GM12878 (cell line): Measurements from ENCODE around the gene CAMK1. TPM values are rescaled to one million over a fixed set of nuclear protein-coding genes. Genes with fewer than 3 reads are reported as not detected.

ENCODE experiments used
- ATAC-seq: fragments of 200-7000 bp; cut with Tn5 transposase; 3 replicates; pipeline ENCODE4 v1.9.1; 2020; ENCODE audit warnings: mild to moderate bottlenecking, moderate library complexity
- BruUV-seq: library from RNA; stranded (reverse); fragments of 400-500 nt; replicated peaks from 2 replicates; lab custom pipeline; 2021; lab: Mats Ljungman, UMichigan
- CTCF ChIA-PET: fragments of 300-600 bp; sonication (Branson Sonifier 250); formaldehyde crosslinking; extraction: SDS; loops from one replicate; lab custom pipeline; 2021; ENCODE audit warnings: inconsistent platforms; lab: Yijun Ruan, JAX
- POLR2A ChIA-PET: fragments of 350-600 bp; formaldehyde crosslinking; extraction: SDS; loops from one replicate; lab custom pipeline; 2021; ENCODE audit warnings: inconsistent platforms; lab: Charles Lee
- RAD21 ChIA-PET: fragments of 300-600 bp; sonication (Branson Sonifier 250); formaldehyde crosslinking; loops from one replicate; lab custom pipeline; 2023; ENCODE audit warnings: antibody characterized with exemption; ENCODE audit not compliant: unreplicated experiment; lab: Charles Lee
- SMC1A ChIA-PET: fragments of 300-600 bp; sonication (Branson Sonifier 250); formaldehyde crosslinking; loops from one replicate; lab custom pipeline; 2023; ENCODE audit not compliant: unreplicated experiment, uncharacterized antibody; lab: Charles Lee
- DNase-seq: peaks from one replicate; pipeline ENCODE4 v3.0.0-alpha.2; 2011; ENCODE audit warnings: low read depth, low spot score
- FAIRE-seq: peaks from 3 replicates; lab custom pipeline; 2011; peaks lifted over from hg19 to GRCh38; lab: Jason Lieb, UNC
- H2AFZ ChIP-seq: 2 replicates; pipeline ENCODE4 v1.6.0; 2011; ENCODE audit warnings: low read depth, low read length, control low read depth; ENCODE audit not compliant: control insufficient read depth
- H3K27ac ChIP-seq: 2 replicates; pipeline ENCODE4 v1.5.1; 2011; ENCODE audit warnings: control low read depth; ENCODE audit not compliant: control insufficient read depth, insufficient read depth
- H3K27me3 ChIP-seq, 2 experiments: replicated peaks in 1 of 2; 2 replicates each; pipeline versions ENCODE4 v1.6.0 to v1.6.1; 2011; ENCODE audit warnings: low read length in 1 of 2; ENCODE audit not compliant: control insufficient read depth in 2 of 2, insufficient read depth in 2 of 2
- H3K36me3 ChIP-seq, 2 experiments: 2 replicates each; pipeline ENCODE4 v1.5.1; 2011; ENCODE audit warnings: low read length in 1 of 2; ENCODE audit not compliant: control insufficient read depth in 2 of 2, insufficient read depth in 2 of 2
- H3K4me1 ChIP-seq: 2 replicates; pipeline ENCODE4 v1.6.1; 2011; ENCODE audit warnings: mild to moderate bottlenecking, low read length, moderate library complexity, mixed read lengths; ENCODE audit not compliant: control insufficient read depth, insufficient read depth
- H3K4me2 ChIP-seq: 2 replicates; pipeline ENCODE4 v1.6.0; 2011; ENCODE audit warnings: control low read depth; ENCODE audit not compliant: control insufficient read depth, insufficient read depth
- H3K4me3 ChIP-seq: fragments of 200-600 bp; sonication (generic); 2 replicates; pipeline ENCODE4 v1.5.1; 2016
- H3K79me2 ChIP-seq: 2 replicates; pipeline ENCODE4 v1.6.0; 2011; ENCODE audit warnings: low read length; ENCODE audit not compliant: control insufficient read depth, insufficient read depth
- H3K9ac ChIP-seq: 2 replicates; pipeline ENCODE4 v1.8.0; 2011; ENCODE audit warnings: low read length, control low read depth, mixed read lengths; ENCODE audit not compliant: control insufficient read depth, insufficient read depth
- H3K9me3 ChIP-seq: replicated peaks from 3 replicates; pipeline ENCODE4 v1.5.1; 2011; ENCODE audit warnings: mild to moderate bottlenecking, low read length; ENCODE audit not compliant: control insufficient read depth, insufficient read depth
- H4K20me1 ChIP-seq: 2 replicates; pipeline ENCODE4 v1.6.0; 2011; ENCODE audit not compliant: control insufficient read depth, insufficient read depth
- BHLHE40 ChIP-seq, 2 experiments: fragments of 450-650 bp in 1 of 2; IDR thresholded peaks; 2 replicates each; pipeline ENCODE4 v1.6.1; 2011 to 2017; ENCODE audit warnings: low read depth in 2 of 2, borderline replicate concordance in 1 of 2, improper control_type of control experiment in 1 of 2, low read length in 1 of 2, mild to moderate bottlenecking in 1 of 2
- CHD2 ChIP-seq: IDR thresholded peaks from 2 replicates; pipeline ENCODE4 v1.6.1; 2011; ENCODE audit warnings: low read depth, low read length, improper control_type of control experiment, borderline replicate concordance
- HDAC6 ChIP-seq: fragments of 200-600 bp; sonication (generic); IDR thresholded peaks from one replicate; pipeline ENCODE4 v1.8.0; 2017; ENCODE audit warnings: antibody characterized with exemption; ENCODE audit not compliant: unreplicated experiment
- PML ChIP-seq: IDR thresholded peaks from 2 replicates; pipeline ENCODE4 v1.6.1; 2012; ENCODE audit warnings: low read length, inconsistent platforms
- POLR2AphosphoS5 ChIP-seq: IDR thresholded peaks from 2 replicates; pipeline ENCODE4 v1.6.1; 2011; ENCODE audit warnings: mild to moderate bottlenecking, low read length, inconsistent platforms
- POU2F2 ChIP-seq: IDR thresholded peaks from 3 replicates; pipeline ENCODE4 v1.6.1; 2011; ENCODE audit warnings: low read depth, mild to moderate bottlenecking, low read length, borderline replicate concordance
- SMAD1 ChIP-seq: fragments of 450-650 bp; IDR thresholded peaks from 2 replicates; pipeline ENCODE4 v1.6.1; 2018; ENCODE audit warnings: mild to moderate bottlenecking, low read depth; ENCODE audit not compliant: partially characterized antibody
- WGBS: methylation state at CpG from one replicate; pipeline ENCODE4 v1.1.6; 2016; ENCODE audit warnings: low lambda C conversion rate; ENCODE audit not compliant: insufficient replicate concordance, insufficient coverage; ENCODE audit errors: missing lambda C conversion rate; 5-methylcytosine and 5-hydroxymethylcytosine counted together
- in situ Hi-C: fragments of 300-500 bp; cut with MboI; formaldehyde crosslinking; loops from 9 replicates; pipeline ENCODE4 v1.14.3; 2018; ENCODE audit warnings: mixed read lengths
- intact Hi-C: fragments of 100-400 bp; cut with micrococcal nuclease; formaldehyde crosslinking; loops from one replicate; pipeline ENCODE4 v1.14.2; 2022; ENCODE audit not compliant: unreplicated experiment
- polyA plus RNA-seq, 11 experiments: library from polyadenylated mRNA; depleted of rRNA in 4 of 11; unstranded in 6 of 11; stranded (reverse) in 5 of 11; fragments of >200 nt; fragmentation: Nextera tagmentation in 4 of 11; fragmentation: Illumina TruSeq in 1 of 11; extraction: Ambion mirVana in 4 of 11; extraction: Trizol in 1 of 11; gene quantifications; 1 replicate in 1 of 11; 2 replicates in 10 of 11; pipeline versions ENCODE4 v1.2.1 to v1.2.3, GENCODE V29; 2011 to 2016; ENCODE audit warnings: inconsistent platforms in 2 of 11, missing spikeins in 2 of 11, low read depth in 1 of 11
- total RNA-seq, 4 experiments: library from RNA; depleted of rRNA in 3 of 4; stranded (reverse); fragments of >200 nt in 3 of 4; fragmentation: Illumina TruSeq in 1 of 4; extraction: Trizol in 1 of 4; gene quantifications; 2 replicates each; pipeline versions ENCODE4 v1.2.1 to v1.2.3, GENCODE V29; 2013 to 2021

CAMK1 gene
- total and polyA plus RNA-seq, 10 of the 15 experiments (the other 5 are each of a cell fraction or from before 2014, with no cell fraction given), result 0.24 to 2.1 (median 0.51) TPM; not detected in 2

- no peak overlapping the region for H3K27ac ChIP-seq
- no peak overlapping the region for H2AFZ ChIP-seq
- intact Hi-C loops, result no loop called here
Observed at GRCh38 chr3:9810846-9811245, 41.1 kb upstream of the CAMK1 start.

DNA sequence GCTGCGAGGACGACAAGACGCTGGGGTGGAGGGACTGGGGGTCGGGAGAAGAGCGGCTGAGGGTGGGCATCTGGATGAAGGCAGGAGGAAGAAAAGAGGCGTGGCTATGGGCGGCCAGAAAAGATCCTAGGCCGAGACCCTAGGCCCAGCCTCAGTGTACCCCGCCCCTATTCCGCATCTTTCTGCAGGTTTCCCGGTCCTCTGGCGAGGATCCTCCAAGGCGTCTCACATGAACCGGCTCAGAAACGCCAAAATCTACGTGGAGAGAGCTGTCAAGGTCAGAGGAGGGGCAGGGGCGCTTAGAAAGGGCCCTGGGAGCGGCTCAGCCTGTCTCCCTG, 40.7 kb upstream of the CAMK1 start:
- Histone ChIP-seq H3K36me3 (peaks cover 10 to 17% of the 10 kb centered on the region in 2 experiments; a peak in 3 of 4 replicates), H3K9ac (peak overlapping the region; percentile 80), H4K20me1 (no peaks in the 10 kb centered on the region), H3K27me3 (no peaks in the 10 kb centered on the region), H3K79me2 (no peaks in the 10 kb centered on the region), H2AFZ (peak overlapping the region; percentile 52), H3K27ac (no peak overlapping the region), H3K4me1 (peaks cover 13% of the 10 kb centered on the region), H3K4me3 (peak overlapping the region; percentile 81; the same call in 1 of the 2 replicates), H3K4me2 (peak overlapping the region; percentile 90), H3K9me3 (no peaks in the 10 kb centered on the region)
- TF ChIP-seq BHLHE40 (IDR thresholded peaks at IDR 0.05; ENCODE audit: borderline replicate concordance in 1 of 2, low read depth in 2 of 2, low read length in 1 of 2), result no peak
- TF ChIP-seq POLR2AphosphoS5, result 0 out of 2 replicates have a peak, but pooled peaks have one; percentile 9
- in situ Hi-C loops (no loop called here), intact Hi-C loops (no loop called here)
- no peak for DNase-seq
- POLR2A ChIA-PET, result no interaction called here
- no peak for ATAC-seq
- no TSS peak for BruUV-seq
- CTCF ChIA-PET, result no interaction called here
- RAD21 ChIA-PET, result interaction anchor here (2.0 kb wide), 1 partner anchor 28 kb away, joined by 6 read pairs; no protein-coding TSS in a partner anchor
- WGBS, result 50% methylated on average over 18 of the region's 18 CpGs
- no peak for FAIRE-seq
- SMC1A ChIA-PET, result no interaction called here

More at GRCh38 chr3:9810846-9811245, 41.1 kb upstream of the CAMK1 start:
- BruUV-seq, result no TSS peak
- H3K9me3 ChIP-seq, result no peaks in the 10 kb centered on the region
- 93% methylated on average over 10 of the region's 10 CpGs for WGBS
- ChIA-PET CTCF (interaction anchor here (1.2 kb wide), 1 partner anchor 16 kb away, joined by 4 read pairs; no protein-coding TSS in a partner anchor), POLR2A (no interaction called here), RAD21 (no interaction called here), SMC1A (no interaction called here)
- H4K20me1 ChIP-seq, result no peaks in the 10 kb centered on the region
- H3K4me3 ChIP-seq, result no peak overlapping the region
- peaks cover 13% of the 10 kb centered on the region for H3K4me1 ChIP-seq
- TF ChIP-seq PML (no peak), HDAC6 (no peak), POU2F2 (no peak), SMAD1 (no peak), CHD2 (no peak)
- no peak overlapping the region for H3K4me2 ChIP-seq
- no peaks in the 10 kb centered on the region for H3K79me2 ChIP-seq
- H3K36me3 ChIP-seq, result peaks cover 6 to 12% of the 10 kb centered on the region in 2 experiments; a peak in 3 of 4 replicates
- H3K9ac ChIP-seq, result no peak overlapping the region
- FAIRE-seq (no peak), ATAC-seq (no peak), DNase-seq (no peak)
- H3K27me3 ChIP-seq, result no peaks in the 10 kb centered on the region
- in situ Hi-C loops, result no loop called here
